NCI-H2029 treated with DMSO at 0.1 percent for 48 hours (cell line): ENCODE measurements around the gene ADD3.

Source experiments
- DNase-seq: peaks from one replicate; lab custom pipeline; 2025; lab: John Stamatoyannopoulos, UW

The ADD3 gene

GRCh38 chr10:110002801-110003523 is 4.8 kb upstream of the ADD3 start:
- DNase-seq = no peak

- no peak for DNase-seq
These were observed 4.3 kb upstream of the ADD3 start for GRCh38 chr10:110003524-110003885.

- DNase-seq = no peak
These were observed 2.1 kb upstream of the ADD3 start for GRCh38 chr10:110005719-110006118.

GRCh38 chr10:110006358-110007160 is 1.2 kb upstream of the ADD3 start:
- DNase-seq = no peak

- DNase-seq = no peak
These were observed 553 bp upstream of the ADD3 start for GRCh38 chr10:110007161-110007700.

GRCh38 chr10:110008518-110009339 is 945 bp downstream of the ADD3 start:
- no peak for DNase-seq

- DNase-seq = no peak
These were observed 2.1 kb downstream of the ADD3 start for GRCh38 chr10:110009736-110010475.

- DNase-seq = no peak
These were observed 2.9 kb downstream of the ADD3 start for GRCh38 chr10:110010486-110011378.

- no peak for DNase-seq
These were observed 3.9 kb downstream of the ADD3 start for GRCh38 chr10:110011681-110012080.

- DNase-seq = no peak
These were observed 6.0 kb downstream of the ADD3 start for GRCh38 chr10:110013630-110014293.

GRCh38 chr10:110016039-110016438 is 8.3 kb downstream of the ADD3 start:
- DNase-seq = no peak

GRCh38 chr10:110017052-110017451 is 9.3 kb downstream of the ADD3 start:
- no peak for DNase-seq

GRCh38 chr10:110017907-110018306 is 10.1 kb downstream of the ADD3 start:
- DNase-seq = no peak

GRCh38 chr10:110020265-110020664 is 12.5 kb downstream of the ADD3 start:
- no peak for DNase-seq

- no peak for DNase-seq
These were observed 15.1 kb downstream of the ADD3 start for GRCh38 chr10:110022716-110023504.

- no peak for DNase-seq
These were observed 16.1 kb downstream of the ADD3 start for GRCh38 chr10:110023785-110024465.

GRCh38 chr10:110029450-110029849 is 21.7 kb downstream of the ADD3 start:
- DNase-seq = no peak

GRCh38 chr10:110032801-110033700 is 25.3 kb downstream of the ADD3 start:
- DNase-seq = no peak
